Activated T-helper 2 cell treated with anti-CD3 and anti-CD28 coated beads, Interferon-gamma antibody, Interleukin-2, Interleukin-4, amounts not matched to agents 10 μg/mL and 5 μg/mL and 100 μg/mL, durations not matched to agents 14 hours and 24 hours and 36 hours (primary cell): ENCODE measurements around the gene CHST6. TPM values are rescaled to one million over a fixed set of nuclear protein-coding genes. Genes with fewer than 3 reads are reported as not detected.
A peak's percentile ranks its signal among the peaks of the same experiment; 100 is the strongest.
"Not testable (repeated sequence)": the region's sequence is repeated elsewhere in the genome, so short reads cannot be mapped to it uniquely, and the experiment has no call there.

Experiments
- DNase-seq: peaks from one replicate; pipeline ENCODE4 v3.0.0; 2021; ENCODE audit warnings: low spot score
- H3K27ac Mint-ChIP-seq: one replicate; pipeline ENCODE4 v1.8.0; 2021; ENCODE audit warnings: mixed read lengths
- H3K27me3 Mint-ChIP-seq: one replicate; pipeline ENCODE4 v1.8.0; 2021; ENCODE audit warnings: low read depth, mixed read lengths
- H3K36me3 Mint-ChIP-seq: one replicate; pipeline ENCODE4 v1.8.0; 2021; ENCODE audit warnings: low read depth, mixed read lengths
- H3K4me1 Mint-ChIP-seq: one replicate; pipeline ENCODE4 v1.8.0; 2021; ENCODE audit warnings: low read depth, mixed read lengths
- H3K4me3 Mint-ChIP-seq: one replicate; pipeline ENCODE4 v1.8.0; 2021; ENCODE audit warnings: low read depth, mild to moderate bottlenecking, moderate library complexity, mixed read lengths
- H3K9me3 Mint-ChIP-seq: one replicate; pipeline ENCODE4 v1.8.0; 2021; ENCODE audit warnings: mixed read lengths
- intact Hi-C: fragments of 100-400 bp; cut with micrococcal nuclease; formaldehyde crosslinking; loops from one replicate; pipeline ENCODE4 v1.15.1; 2023
- total RNA-seq: library from RNA; stranded (reverse); gene quantifications from 2 replicates; pipeline ENCODE4 v1.2.3, GENCODE V29; 2022

Gene CHST6
- total RNA-seq, 1 donor from 2014 or later = not detected

DNA sequence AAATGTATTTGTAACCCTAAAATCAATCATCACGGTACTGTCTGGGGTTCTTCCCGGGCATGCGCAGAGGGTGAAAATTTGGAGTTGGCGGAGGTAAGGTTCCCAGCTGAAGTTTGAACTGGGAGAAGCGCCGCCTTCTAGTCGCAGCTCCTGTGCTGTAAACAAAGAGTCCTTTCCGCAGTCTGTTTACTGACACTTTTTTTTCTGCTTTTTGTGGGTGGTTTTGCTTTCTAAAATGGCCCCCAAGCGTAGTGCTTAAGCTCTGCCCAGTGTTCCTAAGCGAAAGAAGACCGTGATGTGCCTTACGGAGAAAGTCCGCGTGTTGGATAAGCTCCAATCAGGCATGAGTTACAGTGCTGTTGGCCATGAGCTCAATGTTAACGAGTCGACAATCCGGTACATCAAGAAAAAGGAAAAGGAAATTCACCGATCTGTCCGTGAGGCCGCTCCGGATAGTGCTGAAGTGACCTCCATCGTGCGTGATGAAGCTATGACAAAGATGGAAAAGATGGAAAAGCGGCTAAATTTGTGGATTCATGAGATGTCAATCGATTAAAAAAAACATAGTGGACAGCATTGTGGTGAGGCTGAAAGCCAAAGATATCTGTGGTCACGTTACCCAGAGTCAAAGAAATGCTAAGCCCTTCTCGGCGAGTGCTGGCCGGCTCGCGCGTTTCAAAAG is 61.4 kb downstream of the CHST6 start:
- peak overlapping the region; percentile 87 for H3K4me3 Mint-ChIP-seq
- peaks cover 10% of the 10 kb centered on the region for H3K36me3 Mint-ChIP-seq
- DNase-seq = peak; percentile 74
- peaks cover 16% of the 10 kb centered on the region for H3K4me1 Mint-ChIP-seq
- H3K27me3 Mint-ChIP-seq = no peaks in the 10 kb centered on the region
- no peaks in the 10 kb centered on the region for H3K9me3 Mint-ChIP-seq
- H3K27ac Mint-ChIP-seq = peak overlapping the region; percentile 94
- intact Hi-C loops = loop anchor here (1.0 to 10.0 kb wide), 7 partner anchors 30 to 769 kb away; partner anchors contain the start of genes ADAT1, GABARAPL2, KARS1 and MLKL

DNA sequence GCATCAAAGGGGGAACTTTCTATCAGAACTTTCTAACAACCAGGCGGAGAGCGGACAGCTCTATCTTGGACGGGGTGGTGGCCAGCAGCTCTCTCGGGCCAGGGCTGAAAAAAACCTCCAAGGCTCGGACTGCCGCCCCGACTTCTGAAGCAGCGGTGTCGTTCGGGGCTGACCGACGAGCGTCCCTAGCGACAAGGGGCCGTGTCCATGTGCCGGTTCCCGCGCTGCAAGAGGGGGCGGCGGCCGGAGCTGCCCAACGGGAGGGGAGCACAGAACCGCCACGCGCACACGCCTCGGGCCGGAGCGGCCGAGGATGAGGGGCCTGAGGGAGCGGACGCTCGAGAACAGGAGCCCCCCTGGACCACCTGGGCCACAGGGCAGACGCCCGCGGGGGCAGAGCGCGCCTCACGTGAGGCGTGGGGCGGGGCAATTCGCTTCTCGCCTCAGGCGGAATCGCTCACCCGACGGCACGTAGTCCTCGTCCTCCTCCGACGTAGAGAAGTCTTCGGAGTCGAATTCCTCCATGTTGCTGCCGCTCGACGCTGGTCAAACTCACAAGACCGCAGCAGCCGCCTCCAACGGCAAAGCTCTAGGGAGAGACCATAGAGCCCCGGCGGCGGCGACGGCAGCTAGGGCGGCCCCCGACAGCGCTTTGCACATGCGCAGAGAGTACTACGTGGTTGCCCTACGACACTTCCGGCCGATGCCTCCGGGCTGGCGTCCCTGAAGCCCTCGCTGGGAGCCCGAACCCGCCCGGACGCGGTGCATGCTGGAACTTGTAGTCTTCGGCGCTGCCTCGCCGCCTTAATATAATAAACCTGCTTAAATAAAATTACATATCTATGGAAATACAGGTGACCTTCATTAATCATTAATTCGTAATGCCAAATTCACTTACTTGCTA is 62.2 kb downstream of the CHST6 start, which contains the start of gene CFDP1:
TSS of gene CFDP1 (minus strand) at position 676 of the 904 bp plus-strand sequence. CDS start at position 525, 151 bp downstream.
- Mint-ChIP-seq H3K36me3 (peaks cover 10% of the 10 kb centered on the region), H3K4me1 (peaks cover 16% of the 10 kb centered on the region), H3K9me3 (no peaks in the 10 kb centered on the region), H3K27ac (peak within 1 kb of the TSS; percentile 94), H3K27me3 (no peaks in the 10 kb centered on the region), H3K4me3 (peak within 1 kb of the TSS; percentile 87)
- intact Hi-C loops = loop anchor here (1.0 to 10.0 kb wide), 7 partner anchors 31 to 768 kb away; partner anchors contain the start of genes ADAT1, GABARAPL2, KARS1 and MLKL
- DNase-seq = peak; percentile 93

DNA sequence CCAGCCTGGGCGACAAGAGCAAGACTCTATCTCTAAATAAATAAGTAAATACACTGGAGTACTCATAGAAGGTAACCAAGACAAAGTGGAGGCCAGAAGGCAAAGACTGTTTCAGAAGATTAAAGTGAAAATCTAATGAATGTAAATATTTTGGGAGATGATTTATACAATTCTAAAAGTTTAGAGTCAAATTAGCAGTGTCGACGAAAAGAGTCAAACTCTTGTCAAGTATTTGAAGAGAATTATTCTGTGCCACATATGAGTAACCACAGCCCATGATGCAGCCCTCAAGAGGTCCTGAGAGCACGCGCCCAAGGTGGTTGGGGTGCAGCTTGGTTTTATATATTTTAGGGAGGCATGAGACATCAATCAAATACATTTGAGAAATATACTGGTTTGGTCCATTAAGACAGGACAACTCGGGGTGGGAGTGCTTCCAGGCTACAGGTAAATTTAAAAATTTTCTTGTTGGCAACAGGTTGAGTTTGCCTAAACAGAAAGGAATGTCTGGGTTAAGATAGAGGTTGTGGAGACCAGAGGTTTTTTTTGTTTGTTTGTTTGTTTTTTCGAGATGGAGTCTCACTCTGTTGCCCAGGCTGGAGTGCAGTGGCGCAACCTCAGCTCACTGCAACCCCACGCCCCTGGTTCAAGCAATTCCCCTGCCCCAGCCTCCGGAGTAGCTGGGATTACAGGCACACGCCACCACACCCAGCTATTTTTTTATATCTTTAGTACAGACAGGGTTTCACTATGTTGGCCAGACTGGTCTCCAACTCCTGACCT is 65.4 kb downstream of the CHST6 start:
- DNase-seq = no peak
- Mint-ChIP-seq H3K27me3 (no peaks in the 10 kb centered on the region), H3K36me3 (peaks cover 10% of the 10 kb centered on the region), H3K4me3 (peak overlapping the region; percentile 26), H3K9me3 (no peaks in the 10 kb centered on the region), H3K27ac (no peak overlapping the region), H3K4me1 (peaks cover 23% of the 10 kb centered on the region)
- intact Hi-C loops = loop anchor here (10.0 kb wide), 2 partner anchors 725 to 765 kb away; partner anchors contain the start of genes MLKL and RFWD3

DNA sequence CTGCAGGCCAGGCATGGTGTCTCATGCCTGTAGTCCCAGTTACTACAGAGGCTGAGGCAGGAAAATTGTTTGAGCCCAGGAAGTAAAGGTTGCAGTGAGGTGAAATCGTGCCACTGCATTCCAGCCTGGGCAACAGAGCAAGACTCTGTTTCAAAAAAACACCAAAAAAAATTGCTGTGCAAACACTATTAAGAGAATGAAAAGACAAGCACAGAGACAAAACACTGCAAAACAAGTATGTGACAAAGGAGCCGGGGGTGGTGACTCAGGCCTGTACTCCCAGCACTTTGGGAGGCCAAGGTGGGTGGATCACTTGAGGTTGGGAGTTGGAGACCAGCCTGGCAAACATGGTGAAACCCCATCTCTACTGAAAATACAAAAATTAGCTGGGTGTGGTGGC is 68.7 kb downstream of the CHST6 start:
- DNase-seq, intact Hi-C loops, H3K27me3 Mint-ChIP-seq, H3K4me3 Mint-ChIP-seq, H3K9me3 Mint-ChIP-seq, H3K27ac Mint-ChIP-seq: not testable (repeated sequence)
- peaks cover 16% of the 10 kb centered on the region for H3K4me1 Mint-ChIP-seq
- H3K36me3 Mint-ChIP-seq = peaks cover 12% of the 10 kb centered on the region

DNA sequence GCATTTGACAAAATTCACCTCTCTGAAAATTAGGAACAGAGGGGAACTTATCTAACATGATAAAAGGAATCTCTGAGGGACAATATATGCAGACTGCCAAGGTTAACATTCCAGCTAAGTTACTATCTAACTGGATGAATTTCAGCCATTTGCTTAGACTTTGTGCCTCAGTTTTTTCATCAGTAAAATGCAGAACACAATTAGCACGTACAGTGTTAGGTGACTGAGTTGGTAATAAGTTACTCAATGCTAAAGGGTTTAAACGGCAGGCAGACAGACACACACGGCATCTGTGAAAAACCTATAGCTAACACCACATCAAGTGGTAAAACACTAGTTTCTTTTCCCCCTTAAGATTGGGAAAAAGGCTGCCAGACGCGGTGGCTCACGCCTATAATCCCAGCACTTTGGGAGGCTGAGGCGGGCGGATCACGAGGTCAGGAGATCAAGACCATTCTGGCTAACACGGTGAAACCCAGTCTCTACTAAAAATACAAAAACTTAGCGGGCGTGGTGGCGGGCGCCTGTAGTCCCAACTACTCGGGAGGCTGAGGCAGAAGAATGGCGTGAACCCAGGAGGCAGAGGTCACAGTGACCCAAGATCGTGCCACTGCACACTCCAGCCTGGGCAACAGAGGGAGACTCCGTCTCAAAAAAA is 71.0 kb downstream of the CHST6 start:
- H3K9me3 Mint-ChIP-seq, H3K27ac Mint-ChIP-seq, H3K36me3 Mint-ChIP-seq, H3K4me3 Mint-ChIP-seq, DNase-seq, intact Hi-C loops, H3K27me3 Mint-ChIP-seq: not testable (repeated sequence)
- H3K4me1 Mint-ChIP-seq = peaks cover 23% of the 10 kb centered on the region

DNA sequence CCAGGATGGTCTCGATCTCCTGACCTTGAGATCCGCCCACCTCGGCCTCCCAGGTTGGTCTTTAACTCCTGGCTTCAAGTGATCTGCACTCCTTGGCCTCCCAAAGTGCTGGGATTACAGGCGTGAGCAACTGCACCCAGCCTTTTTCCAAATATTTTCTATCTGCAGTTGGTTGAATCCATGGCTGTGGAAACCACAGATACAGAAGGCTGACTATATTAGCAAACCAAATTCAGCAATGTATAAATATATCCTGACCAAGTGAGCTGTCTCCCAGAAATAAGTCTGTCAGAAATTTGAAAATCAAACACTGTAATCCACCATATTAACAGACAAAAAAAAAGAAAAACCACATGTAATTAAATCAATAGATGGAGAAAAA is 71.5 kb downstream of the CHST6 start:
- H3K27me3 Mint-ChIP-seq = no peaks in the 10 kb centered on the region
- no peaks in the 10 kb centered on the region for H3K9me3 Mint-ChIP-seq
- H3K4me3 Mint-ChIP-seq = no peak overlapping the region
- no peak overlapping the region for H3K27ac Mint-ChIP-seq
- DNase-seq = no peak
- intact Hi-C loops = no loop called here
- peaks cover 23% of the 10 kb centered on the region for H3K4me1 Mint-ChIP-seq
- peaks cover 10% of the 10 kb centered on the region for H3K36me3 Mint-ChIP-seq

Other genes starting within 250 kb of the CHST6 start
- gene BCAR1, start 243.8 kb downstream of the CHST6 start, total RNA-seq = 0.44 and 0.59 TPM in 2 replicates
- gene CFDP1, start 61.9 kb downstream of the CHST6 start, total RNA-seq = 33.5 and 37.5 TPM in 2 replicates
- gene TMEM170A, start 30.8 kb downstream of the CHST6 start, total RNA-seq = 35.6 and 39.9 TPM in 2 replicates
- not detected in 2 replicates for gene CHST5, start 40.7 kb upstream of the CHST6 start, total RNA-seq
- 2.7 and 3.4 TPM in 2 replicates for gene TMEM231, start 60.8 kb upstream of the CHST6 start, total RNA-seq
- 69.2 and 69.4 TPM in 2 replicates for gene GABARAPL2, start 70.9 kb upstream of the CHST6 start, total RNA-seq
- 45.3 and 54.0 TPM in 2 replicates for gene ADAT1, start 127.8 kb upstream of the CHST6 start, total RNA-seq
- 256 and 269 TPM in 2 replicates for gene KARS1, start 152.2 kb upstream of the CHST6 start, total RNA-seq
- 73.6 and 77.6 TPM in 2 replicates for gene TERF2IP, start 152.3 kb upstream of the CHST6 start, total RNA-seq
- gene CPHXL2, start 181.6 kb upstream of the CHST6 start, total RNA-seq = not detected in 2 replicates
- not detected in 2 replicates for gene DUXB, start 206.0 kb upstream of the CHST6 start, total RNA-seq
- not detected in 2 replicates for gene CPHXL, start 231.0 kb upstream of the CHST6 start, total RNA-seq